ENCODE measurements around the gene FRMD5.

The FRMD5 gene

GRCh38 chr15:44199393-44199792 lies 4.3 kb upstream of the FRMD5 start:
- TF ChIP-seq EZH2phosphoT487 (conservative IDR thresholded peaks at IDR 0.05; ENCODE audit: low read length) (no peak), CTCF (IDR thresholded peaks at IDR 0.05; ENCODE audit: insufficient read depth, low read length, poor library complexity, severe bottlenecking) (no peak)
- H3K27me3 ChIP-seq (ENCODE audit: low read length) = no peaks in the 10 kb centered on the region
- H3K79me2 ChIP-seq (ENCODE audit: insufficient read depth, low read length) = no peaks in the 10 kb centered on the region
- no peak overlapping the region for H2AFZ ChIP-seq (ENCODE audit: low read depth, low read length, severe bottlenecking)
- H3K9me2 ChIP-seq (replicated peaks; ENCODE audit: insufficient read depth, low read length) = no peaks in the 10 kb centered on the region
- H3K4me2 ChIP-seq (ENCODE audit: low read depth, low read length, poor library complexity, severe bottlenecking) = no peak overlapping the region
- H3F3A ChIP-seq (ENCODE audit: insufficient read depth) = no peaks in the 10 kb centered on the region
- H3K4me3 ChIP-seq (ENCODE audit: insufficient read depth, low read length, poor library complexity, severe bottlenecking) = no peak overlapping the region
- H3K27ac ChIP-seq (ENCODE audit: low read depth, low read length) = no peak overlapping the region
- H3K36me3 ChIP-seq (ENCODE audit: low read length) = no peaks in the 10 kb centered on the region
- H3K9ac ChIP-seq (ENCODE audit: low read length) = no peak overlapping the region
- H4K20me1 ChIP-seq (ENCODE audit: low read depth, low read length) = no peaks in the 10 kb centered on the region
- no peaks in the 10 kb centered on the region for H3K9me3 ChIP-seq (ENCODE audit: insufficient read depth, low read length)

- no peak for TF ChIP-seq CTCF (IDR thresholded peaks at IDR 0.05; ENCODE audit: insufficient read depth, low read length, poor library complexity, severe bottlenecking)
- TF ChIP-seq EZH2phosphoT487 (conservative IDR thresholded peaks at IDR 0.05; ENCODE audit: low read length) = no peak
- Histone ChIP-seq H3K36me3 (ENCODE audit: low read length) (no peaks in the 10 kb centered on the region), H3K27me3 (ENCODE audit: low read length) (no peaks in the 10 kb centered on the region), H3K4me2 (ENCODE audit: low read depth, low read length, poor library complexity, severe bottlenecking) (peak overlapping the region; percentile 67), H3K9me2 (replicated peaks; ENCODE audit: insufficient read depth, low read length) (no peaks in the 10 kb centered on the region), H3K9ac (ENCODE audit: low read length) (peak overlapping the region; percentile 54), H3K4me3 (ENCODE audit: insufficient read depth, low read length, poor library complexity, severe bottlenecking) (peak overlapping the region; percentile 54), H3F3A (ENCODE audit: insufficient read depth) (no peaks in the 10 kb centered on the region), H3K27ac (ENCODE audit: low read depth, low read length) (no peak overlapping the region), H2AFZ (ENCODE audit: low read depth, low read length, severe bottlenecking) (peak overlapping the region; percentile 98), H4K20me1 (ENCODE audit: low read depth, low read length) (no peaks in the 10 kb centered on the region), H3K9me3 (ENCODE audit: insufficient read depth, low read length) (no peaks in the 10 kb centered on the region), H3K79me2 (ENCODE audit: insufficient read depth, low read length) (no peaks in the 10 kb centered on the region)
Measured at GRCh38 chr15:44194323-44195150, 534 bp downstream of the FRMD5 start.

DNA sequence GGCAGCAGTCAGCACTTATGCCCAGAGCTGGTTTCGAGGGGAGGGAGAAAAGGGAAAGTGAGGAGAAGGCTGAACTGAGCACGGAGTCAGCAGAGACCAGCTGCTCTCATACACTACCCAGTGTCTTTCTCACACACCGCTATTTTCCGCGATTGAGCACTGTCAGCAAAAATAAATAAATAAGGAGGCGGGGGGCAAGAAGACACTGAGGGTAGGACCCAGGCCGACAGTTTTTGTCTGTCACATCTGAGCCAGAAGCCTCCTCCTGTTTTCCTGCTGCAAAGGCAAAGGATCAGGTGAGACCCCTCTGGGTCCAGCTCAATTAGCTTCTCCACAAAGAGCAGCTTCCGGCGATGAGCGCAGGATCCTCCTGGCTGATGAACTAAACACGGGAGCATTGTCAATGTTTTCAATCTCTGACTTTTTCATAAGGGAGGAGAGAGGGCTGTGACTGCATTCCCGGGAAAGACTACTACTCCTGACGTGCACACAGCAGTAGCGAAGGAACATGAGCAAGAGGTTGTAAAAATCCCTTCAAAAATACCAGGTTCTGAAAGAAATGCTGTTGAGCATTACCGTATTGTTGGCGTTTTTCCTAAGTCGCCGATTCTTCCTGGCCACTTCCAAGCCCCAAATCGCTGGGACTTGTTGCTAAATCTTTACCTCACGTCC lies 1.3 kb downstream of the FRMD5 start:
- Histone ChIP-seq H3K4me3 (ENCODE audit: insufficient read depth, low read length, poor library complexity, severe bottlenecking) (no peak overlapping the region), H3K9me3 (ENCODE audit: insufficient read depth, low read length) (no peaks in the 10 kb centered on the region), H3K9ac (ENCODE audit: low read length) (no peak overlapping the region), H3K79me2 (ENCODE audit: insufficient read depth, low read length) (no peaks in the 10 kb centered on the region), H3K27me3 (ENCODE audit: low read length) (no peaks in the 10 kb centered on the region), H2AFZ (ENCODE audit: low read depth, low read length, severe bottlenecking) (no peak overlapping the region), H4K20me1 (ENCODE audit: low read depth, low read length) (no peaks in the 10 kb centered on the region), H3K4me2 (ENCODE audit: low read depth, low read length, poor library complexity, severe bottlenecking) (no peak overlapping the region), H3F3A (ENCODE audit: insufficient read depth) (no peaks in the 10 kb centered on the region), H3K27ac (ENCODE audit: low read depth, low read length) (no peak overlapping the region), H3K36me3 (ENCODE audit: low read length) (no peaks in the 10 kb centered on the region), H3K9me2 (replicated peaks; ENCODE audit: insufficient read depth, low read length) (no peaks in the 10 kb centered on the region)
- TF ChIP-seq EZH2phosphoT487 (conservative IDR thresholded peaks at IDR 0.05; ENCODE audit: low read length) = no peak
- no peak for TF ChIP-seq CTCF (IDR thresholded peaks at IDR 0.05; ENCODE audit: insufficient read depth, low read length, poor library complexity, severe bottlenecking)
